Activated CD4-positive, alpha-beta T cell treated with anti-CD3 and anti-CD28 coated beads for 48 hours (primary cell): ENCODE data around the gene TMEM156.

Experiments
- DNase-seq: peaks from one replicate; pipeline ENCODE4 v3.0.0-alpha.2; 2020

Gene TMEM156, protein sequence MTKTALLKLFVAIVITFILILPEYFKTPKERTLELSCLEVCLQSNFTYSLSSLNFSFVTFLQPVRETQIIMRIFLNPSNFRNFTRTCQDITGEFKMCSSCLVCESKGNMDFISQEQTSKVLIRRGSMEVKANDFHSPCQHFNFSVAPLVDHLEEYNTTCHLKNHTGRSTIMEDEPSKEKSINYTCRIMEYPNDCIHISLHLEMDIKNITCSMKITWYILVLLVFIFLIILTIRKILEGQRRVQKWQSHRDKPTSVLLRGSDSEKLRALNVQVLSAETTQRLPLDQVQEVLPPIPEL

DNA sequence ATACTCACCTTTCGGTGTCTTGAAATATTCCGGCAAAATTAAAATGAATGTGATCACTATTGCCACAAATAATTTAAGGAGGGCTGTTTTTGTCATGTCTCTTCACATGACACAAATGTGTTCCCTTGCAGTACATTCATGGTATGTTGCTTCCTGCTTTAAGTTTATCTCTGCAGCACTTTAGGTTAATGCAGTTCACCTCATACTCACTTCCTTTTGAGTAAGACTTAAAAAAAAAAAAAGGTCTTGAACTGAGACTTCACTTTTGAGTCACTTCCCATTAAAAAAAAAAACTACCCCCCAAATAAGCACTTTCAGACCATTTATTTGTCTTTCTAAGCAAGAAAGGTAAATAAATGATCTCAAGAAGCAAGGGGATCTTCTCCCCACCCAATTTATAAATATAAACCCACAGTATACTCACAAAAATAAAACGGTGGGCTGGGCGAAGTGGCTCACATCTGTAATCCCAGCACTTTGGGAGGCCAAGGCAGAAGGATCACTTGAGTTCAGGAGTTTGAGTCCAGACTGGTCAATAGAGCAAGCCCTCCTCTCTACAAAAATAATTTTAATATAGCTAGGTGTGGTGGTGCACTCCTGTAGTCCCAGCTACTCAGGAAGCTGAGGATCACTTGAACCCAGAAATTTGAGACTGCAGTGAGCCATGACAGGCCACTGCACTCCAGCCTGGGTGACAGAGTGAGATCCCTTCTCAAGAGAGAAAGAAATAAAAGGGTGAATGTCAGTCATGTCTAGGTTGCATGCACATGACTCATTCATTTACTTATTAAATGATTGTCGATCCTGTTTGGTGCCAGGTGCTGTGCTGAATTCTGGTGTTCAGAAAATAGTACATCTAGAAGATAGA is at the start of gene TMEM156:
Gene TMEM156, minus strand, starts transcription at position 192 of the 868 bp plus-strand sequence. Its CDS starts 96 bp downstream, at position 96.
- DNase-seq: peak; percentile 55

DNA sequence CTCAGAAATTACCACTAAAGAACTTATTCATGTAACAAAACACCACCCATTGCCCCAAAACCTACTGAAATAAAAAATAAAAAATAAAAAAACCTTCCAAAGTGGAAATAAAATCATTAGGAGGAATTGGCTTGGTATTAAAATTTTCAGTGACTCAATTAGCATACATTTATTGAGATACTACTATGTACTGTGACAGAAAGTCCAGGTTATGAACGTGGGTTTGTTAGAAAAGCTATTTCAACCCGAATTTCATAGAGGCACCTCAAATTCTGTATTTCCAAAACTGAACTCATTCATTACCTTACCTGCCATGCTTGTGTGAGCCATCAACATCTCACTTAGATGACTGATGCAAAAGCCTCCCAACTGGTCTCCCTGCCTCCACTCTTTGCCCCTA is 46.6 kb upstream of the TMEM156 start:
- DNase-seq: no peak

DNA sequence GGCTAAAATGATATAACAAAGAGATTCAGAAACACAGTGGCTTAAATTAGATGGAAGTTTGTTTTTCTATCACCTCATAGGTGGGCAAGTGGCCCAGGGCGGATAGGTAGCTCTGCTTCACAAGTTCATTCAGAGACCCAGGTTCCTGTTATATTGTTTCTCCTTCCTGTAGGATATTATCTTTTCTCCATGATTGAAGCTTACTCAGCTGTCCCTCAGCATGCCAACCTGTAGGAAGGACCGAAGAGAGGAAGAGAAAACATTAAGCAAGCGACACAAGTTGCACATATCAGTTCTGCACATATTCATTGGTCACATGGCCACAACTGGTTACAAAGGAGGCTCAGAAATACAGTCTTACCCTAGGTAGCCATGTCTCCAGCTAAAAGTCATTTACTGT is 36.7 kb upstream of the TMEM156 start:
- no peak for DNase-seq

DNA sequence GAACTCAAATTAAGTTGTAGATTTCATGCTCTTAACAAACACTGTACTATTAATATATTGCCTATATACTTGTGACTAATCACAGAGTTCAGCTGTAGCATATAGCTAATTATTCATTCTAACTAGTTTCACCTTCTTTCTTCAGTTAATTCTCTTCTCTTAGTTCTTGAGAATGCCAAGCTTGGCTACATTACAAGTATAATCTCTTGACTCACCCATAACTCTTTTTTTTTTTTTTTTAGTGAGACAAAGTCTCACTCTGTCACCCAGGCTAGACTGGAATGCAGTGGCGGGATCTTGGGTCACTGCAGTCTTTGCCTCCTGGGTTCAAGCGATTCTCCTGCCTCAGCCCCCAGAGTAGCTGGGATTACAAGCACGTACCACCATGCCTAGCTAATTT is 35.2 kb upstream of the TMEM156 start:
- DNase-seq: no peak

DNA sequence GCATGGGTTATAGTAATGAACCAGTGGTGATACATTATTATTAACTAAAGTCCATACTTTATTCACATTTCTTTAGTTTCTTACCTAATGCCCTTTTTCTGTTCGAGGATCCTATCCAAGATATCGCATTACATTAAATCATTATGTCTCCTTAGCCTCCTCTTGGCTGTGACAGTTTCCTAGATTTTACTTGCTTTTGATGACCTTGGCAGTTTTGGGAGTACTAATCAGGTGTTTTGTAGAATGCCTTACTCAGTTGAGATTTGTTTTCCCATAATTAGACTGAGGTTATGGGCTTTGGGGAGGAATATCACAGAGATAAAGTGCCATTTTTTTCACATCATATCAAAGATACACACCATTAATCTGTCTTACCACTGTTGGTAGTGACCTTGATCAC is 34.8 kb upstream of the TMEM156 start:
- no peak for DNase-seq

DNA sequence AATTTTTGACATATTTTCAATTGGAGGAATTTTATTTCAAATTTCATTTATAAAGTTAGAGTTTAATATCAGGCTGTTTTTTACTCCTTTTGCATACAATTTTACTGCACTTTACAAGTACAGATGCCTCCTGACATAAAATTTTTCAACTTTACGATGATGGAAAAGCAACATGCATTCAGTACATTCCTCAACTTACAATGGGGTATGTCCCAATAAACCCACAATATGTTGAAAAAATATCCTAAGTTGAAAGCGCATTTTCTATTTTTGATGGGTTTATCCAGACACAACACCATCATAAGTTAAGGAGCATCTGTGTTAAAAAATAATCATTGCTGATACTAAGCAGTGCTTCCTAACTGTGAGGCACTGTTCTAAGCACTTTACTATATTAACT is 34.2 kb upstream of the TMEM156 start:
- no peak for DNase-seq

DNA sequence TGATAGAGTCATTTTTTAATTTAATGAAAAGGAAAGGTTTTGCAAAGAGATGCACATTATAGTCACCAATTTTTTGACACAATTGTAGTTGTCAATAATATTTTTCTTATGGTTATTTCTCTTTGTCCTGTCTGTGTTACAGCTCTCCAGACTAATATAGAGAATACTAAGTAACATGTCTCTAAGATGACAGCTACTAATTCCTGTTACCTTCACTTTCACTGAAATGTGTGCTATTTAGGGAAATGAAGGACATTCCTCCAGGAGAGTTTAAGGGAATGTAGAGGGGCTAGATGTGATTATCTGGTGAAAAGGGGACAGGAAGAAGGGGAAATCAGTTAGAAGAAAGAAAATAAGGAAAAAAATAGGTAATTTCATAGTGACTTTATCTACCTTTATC is 31.2 kb upstream of the TMEM156 start:
- DNase-seq: no peak

DNA sequence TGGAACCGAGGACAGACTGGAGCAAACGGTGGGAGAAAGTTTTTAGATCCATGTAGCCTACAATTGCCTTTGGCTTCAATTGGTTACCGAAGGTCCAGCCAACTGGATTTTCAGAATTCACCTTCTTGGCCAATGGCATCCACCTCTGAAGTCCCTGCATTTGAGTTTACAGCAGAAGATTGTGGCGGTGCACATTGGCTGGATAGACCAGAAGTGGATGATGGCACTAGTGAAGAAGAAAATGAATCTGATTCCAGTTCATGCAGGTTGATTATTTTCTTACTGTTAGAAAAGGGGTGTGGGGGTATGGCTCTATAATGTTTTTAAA is 30.5 kb upstream of the TMEM156 start:
- no peak for DNase-seq

DNA sequence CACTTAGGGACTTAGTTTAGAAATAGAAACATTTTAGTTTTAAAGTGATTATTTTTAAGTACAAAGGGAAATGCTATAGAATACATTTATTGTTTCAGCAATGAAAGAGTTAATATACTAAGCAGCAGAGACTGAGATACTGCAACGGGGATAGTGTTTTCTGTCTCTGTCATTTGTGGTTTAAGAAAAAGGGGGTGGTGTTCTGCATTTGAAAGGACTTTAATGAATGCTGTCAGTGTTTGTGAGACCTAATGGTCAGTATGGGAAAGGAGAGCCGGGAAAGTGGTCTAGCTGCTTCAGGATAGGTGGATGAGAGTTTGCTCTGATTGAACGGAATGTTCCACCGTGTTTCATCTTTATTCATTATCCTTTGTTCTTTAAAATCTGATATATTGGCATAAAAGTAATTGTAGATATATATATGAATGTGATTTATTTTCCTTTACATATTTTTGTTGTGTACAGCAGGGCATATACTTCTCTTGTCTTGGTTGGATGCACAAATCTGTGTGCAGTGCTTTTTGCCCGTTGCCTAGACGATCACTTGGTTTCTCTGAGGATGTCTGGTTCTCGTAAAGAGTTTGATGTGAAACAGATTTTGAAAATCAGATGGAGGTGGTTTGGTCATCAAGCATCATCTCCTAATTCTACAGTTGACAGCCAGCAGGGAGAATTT is 30.0 kb upstream of the TMEM156 start, which contains the start of gene KLHL5:
Gene KLHL5, plus strand, starts transcription at position 139 of the 676 bp plus-strand sequence. Its CDS starts 421 bp downstream, at position 560.
- DNase-seq: no peak

DNA sequence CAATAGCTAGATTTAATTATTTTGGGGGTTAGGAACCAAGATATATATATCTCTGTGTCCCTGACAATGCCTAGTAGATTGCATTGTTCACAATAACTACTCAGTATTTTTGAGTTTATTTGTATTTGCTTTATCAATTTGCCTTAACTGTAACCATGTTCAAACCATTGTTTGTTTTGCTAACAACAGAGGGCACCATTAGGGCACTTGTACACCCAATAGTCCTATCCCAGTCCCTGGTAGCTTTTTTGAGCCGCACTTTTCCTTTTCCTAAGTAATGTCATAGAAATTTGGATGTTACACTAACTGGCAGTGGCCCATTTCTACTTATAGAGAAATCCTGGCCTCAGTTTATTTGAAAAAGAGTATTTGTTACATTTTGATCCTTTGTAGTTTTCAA is 29.2 kb upstream of the TMEM156 start:
- no peak for DNase-seq

DNA sequence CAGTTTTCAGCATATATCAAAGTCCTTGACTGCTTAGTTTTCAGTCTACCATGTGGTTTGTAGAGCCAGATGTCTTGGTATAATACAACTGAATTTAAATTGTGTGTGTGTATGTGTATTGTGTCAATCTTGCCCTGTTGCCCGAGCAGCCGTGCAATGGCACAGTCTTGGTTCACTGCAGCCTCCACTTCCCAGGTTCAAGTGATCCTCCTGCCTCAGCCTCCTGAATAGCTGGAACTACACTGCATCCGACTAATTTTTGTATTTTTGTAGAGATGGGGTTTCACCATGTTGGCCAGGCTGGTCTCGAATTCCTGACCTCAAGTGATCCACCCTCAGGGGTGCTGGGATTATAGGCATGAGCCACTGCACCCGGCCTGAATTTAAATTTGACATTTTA is 23.8 kb upstream of the TMEM156 start:
- DNase-seq: no peak

DNA sequence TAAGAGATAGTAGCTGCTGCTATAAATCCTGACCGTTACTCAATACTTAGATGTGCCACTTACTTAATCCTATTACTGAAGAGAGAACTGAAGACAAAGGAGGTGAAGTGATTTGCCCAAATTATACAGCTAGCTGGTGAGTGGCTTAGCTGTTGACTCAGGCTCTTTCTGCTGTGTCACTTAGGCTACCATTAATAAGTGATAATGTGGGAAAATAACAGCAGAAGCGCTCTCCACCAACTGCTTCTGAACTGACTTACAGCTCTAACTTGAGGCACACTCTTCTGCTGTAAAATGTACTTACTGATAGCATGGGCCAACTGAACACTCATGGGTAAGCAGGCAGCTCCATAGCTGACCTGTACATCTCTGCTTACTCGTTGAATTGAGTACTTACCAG is 22.3 kb upstream of the TMEM156 start:
- no peak for DNase-seq

DNA sequence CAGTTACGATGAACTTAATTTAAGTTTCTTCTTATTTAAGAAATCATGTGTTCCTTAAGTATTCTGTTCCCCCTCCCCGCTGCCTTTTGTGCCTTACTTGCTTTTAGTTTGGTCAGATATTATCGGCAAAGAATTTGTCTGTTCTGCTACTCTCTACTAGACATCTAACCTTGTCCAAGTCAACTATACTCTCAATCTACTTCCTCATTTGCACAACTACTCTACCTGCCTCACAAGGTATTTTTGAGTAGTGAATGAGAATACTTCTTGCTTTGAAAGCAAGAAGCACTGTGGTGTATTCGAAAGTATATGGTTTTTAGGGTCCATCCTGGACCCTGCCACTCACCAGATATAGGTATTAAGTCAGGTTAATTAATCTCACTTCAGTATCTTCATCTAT is 21.8 kb upstream of the TMEM156 start:
- no peak for DNase-seq

DNA sequence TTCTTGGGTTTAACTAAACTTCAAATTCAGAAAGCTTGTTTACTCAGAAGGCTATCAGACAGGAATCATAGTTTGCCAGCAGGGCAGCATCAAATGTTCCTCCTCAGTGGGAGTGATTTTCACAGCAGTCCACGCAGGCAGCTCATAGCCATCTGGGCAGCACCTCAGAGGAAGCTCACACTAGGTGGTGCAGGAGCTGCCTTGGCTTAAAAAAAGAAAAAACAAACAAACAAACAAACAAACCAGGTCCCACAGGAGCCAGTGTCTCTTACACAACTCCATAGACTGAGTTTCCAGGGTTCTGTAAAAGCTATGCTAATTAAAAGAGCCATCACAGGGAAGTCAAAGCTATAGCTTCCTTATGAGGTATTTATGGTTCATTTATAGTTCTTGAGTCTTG is 19.3 kb upstream of the TMEM156 start:
- no peak for DNase-seq

DNA sequence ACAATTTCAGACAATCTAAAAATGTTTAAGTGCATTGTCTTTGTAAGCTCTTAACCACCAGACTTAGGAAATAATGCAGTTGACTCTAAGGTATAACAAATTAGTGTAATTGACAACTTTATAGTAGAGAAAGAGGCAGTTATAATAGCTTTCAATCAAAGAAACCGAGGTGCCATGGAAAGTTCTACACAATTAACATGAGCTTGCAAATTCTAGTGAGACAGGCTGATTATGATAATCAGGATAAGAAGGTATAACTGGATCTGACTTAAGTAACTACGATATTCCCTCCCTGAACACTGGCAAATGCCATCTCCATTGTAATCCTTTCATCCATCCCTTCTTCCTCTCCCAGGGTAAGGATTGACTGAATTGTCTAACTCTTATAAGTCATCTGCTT is 18.4 kb upstream of the TMEM156 start:
- DNase-seq: no peak

DNA sequence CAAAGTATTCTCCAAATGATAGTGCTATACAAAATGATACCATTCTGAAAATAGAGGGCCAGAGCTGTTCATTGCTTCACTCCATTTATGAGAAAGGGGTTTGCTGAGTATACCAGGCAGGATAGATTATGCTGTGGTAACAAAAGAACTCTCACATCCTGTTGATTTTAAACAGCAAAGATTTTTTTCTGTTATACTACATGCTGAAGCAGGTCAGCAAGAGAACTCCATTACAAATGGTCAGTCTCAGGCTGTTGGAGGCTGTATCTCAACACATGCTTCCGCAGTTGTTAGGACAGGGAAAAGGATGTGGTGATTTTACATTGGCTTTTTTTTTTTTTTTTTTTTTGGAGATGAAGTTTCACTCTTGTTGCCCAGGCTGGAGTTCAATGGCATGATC is 16.1 kb upstream of the TMEM156 start:
- no peak for DNase-seq

DNA sequence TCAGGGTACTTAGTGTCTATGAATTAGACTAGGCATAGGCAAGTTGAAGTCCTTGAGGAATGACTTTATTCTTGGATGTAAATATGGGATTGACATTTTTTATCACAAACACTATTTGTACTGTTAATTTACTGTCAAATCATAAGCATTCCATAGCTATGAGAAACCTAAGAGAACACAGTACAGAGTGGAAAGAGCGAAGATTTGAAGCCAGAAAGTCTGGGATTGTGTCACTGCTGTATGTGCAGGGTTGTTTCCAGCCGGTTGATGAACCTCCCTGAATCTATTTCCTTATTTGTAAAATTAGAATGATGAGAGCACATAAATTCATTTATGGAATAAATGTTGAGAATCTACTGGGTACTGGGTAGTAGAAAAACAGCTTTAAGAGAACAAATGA is 15.5 kb upstream of the TMEM156 start:
- DNase-seq: no peak

DNA sequence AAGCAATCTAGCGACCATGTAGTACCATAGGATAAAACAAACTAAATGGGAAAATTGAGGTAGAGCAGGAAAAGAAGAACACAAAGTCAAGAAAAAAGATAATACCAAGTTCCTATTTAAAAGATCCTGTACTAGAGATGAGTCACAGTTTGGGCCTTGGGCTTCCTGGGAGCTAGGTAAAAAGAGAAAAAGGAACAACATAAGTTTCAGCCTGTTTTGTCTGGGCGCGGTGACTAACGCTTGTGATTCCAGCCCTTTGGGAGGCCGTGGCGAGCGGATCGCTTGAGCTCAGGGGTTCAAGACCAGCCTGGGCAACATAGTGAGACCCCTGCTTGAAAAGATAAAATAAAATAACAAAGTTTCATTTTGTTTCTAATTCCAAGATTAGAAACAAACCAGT is 14.0 kb upstream of the TMEM156 start:
- no peak for DNase-seq

DNA sequence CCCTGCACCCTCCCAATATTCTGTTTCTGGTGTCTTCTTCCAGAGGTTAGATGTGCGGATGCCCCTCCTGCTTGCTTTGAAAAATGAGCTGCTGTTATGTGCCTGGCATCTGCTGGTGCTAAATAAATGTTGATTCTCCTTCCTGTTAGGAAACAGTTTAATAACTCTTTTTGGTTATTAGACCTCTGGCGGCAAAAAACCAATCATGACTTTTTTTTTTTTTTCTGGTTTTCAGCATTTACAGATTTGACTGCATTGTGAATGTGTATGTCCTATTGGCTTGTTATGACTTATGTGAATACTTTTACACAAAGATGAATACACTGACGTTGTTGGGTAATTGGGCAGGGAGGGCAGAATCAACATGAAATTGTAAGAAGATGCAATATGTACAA is 13.6 kb upstream of the TMEM156 start:
- DNase-seq: no peak

DNA sequence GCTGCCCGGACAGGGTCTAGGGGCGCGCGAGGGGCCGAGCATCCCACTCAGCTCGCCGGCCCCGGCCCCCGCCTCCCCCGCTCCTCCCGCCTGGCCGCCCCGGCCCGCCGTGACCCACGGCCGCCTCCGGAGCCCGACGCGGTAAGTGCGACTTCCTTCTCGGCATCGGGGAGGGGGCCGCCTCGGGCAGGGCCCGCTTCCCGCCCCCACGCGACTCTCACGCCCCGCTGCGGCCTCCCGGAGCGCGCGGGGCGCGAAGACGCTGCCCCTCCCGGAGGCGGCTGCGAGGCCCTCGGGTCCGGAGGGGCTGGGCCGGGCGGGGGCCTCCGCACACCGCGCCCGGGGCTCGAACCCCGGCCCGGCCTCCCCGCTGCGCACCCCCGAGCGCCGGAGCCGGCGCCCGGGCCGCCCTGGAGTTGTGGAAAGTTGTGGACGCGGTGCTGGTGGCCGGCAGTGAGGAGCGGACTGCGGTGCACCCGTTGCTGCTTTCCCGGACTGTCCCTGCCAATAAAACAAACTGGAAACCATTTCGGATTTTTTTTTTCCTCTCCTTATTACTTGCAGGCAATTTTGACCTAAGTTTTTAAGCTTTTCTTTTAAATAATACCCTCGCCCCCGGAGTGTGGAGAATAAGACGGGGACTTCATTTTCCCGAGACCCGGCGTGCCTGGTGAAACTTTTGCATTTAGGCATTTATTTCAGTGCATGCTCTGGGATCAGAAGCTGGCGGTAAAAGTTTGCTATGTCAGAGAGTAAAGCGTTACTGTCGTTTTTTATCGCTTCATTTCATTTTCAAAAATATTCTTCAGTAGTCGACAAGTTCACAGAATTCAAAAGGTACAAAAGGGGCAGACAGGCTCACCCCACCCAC is 13.0 kb upstream of the TMEM156 start:
- DNase-seq: peak; percentile 42

DNA sequence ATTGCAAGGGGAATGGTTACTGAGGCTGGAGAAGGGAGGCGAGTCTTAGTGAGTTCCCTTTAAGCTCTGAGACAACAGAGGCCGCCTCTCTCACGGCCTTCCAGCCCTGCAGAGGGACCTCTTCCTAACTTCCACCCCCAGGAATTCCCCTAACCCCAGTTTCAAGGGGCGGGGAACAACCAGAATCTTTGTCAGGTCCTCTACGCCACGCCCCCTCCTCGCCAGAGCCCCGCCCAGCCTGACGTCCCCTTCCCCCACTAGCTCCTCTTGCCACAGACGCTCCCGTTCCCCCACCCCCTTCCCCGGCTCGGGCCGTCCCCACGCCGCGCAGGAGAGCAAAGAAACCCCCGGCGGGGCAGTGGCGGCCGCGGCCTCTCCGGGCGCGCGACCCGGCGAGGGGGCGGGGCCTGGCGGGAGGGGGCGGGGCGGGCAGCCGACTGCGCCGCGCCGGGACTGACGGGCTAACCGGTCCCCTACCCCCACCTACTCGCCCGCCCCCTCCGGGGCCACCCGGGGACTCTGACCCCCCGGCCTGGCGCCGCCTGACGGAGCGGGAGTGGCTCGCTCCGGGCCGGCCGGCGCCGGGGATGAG is 12.3 kb upstream of the TMEM156 start:
- peak; percentile 98 for DNase-seq

DNA sequence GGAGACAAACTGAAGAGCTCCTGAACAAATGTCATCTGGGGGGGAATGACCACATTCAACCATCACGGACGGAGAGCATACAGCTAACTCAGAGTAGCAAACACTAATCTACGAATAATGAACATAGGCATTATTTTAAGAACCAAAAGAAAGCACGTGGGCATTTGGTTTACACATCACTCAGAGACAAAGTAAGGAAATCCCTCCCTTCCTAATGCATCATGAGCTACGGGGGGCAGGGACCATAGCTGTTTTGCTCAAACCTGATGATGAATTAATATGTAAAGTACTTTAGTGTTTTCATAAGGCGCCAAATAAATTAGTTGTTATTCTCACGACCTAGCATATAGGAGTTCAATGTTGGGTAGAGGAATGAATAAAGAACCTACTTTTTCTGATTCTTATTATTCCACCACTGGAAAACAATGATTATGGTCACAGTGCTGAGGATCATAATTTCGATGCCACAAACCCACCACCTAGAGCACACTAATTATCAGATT is 11.7 kb upstream of the TMEM156 start:
- DNase-seq: peak; percentile 40
